IMR-90 (cell line): ENCODE measurements around the gene FBXW7. TPM values are rescaled to one million over a fixed set of nuclear protein-coding genes. Genes with fewer than 3 reads are reported as not detected.

ENCODE experiments used
- ATAC-seq: fragments of 200-7000 bp; cut with Tn5 transposase; 2 replicates; pipeline ENCODE4 v1.9.1; 2020; ENCODE audit warnings: low read depth, mild to moderate bottlenecking, moderate library complexity
- BruUV-seq: library from RNA; stranded (reverse); fragments of 400-500 nt; replicated peaks from 2 replicates; lab custom pipeline; 2021; lab: Mats Ljungman, UMichigan
- CTCF ChIA-PET: fragments of 300-600 bp; formaldehyde crosslinking; extraction: SDS; loops from one replicate; lab custom pipeline; 2021; ENCODE audit warnings: antibody characterized with exemption; lab: Yijun Ruan, JAX
- POLR2A ChIA-PET: fragments of 300-600 bp; sonication (Branson Sonifier 250); formaldehyde crosslinking; loops from one replicate; lab custom pipeline; 2022; ENCODE audit warnings: antibody characterized with exemption; ENCODE audit not compliant: unreplicated experiment; lab: Charles Lee
- DNase-seq: peaks from one replicate; pipeline ENCODE4 v3.0.0; 2013
- H2AFZ ChIP-seq: replicated peaks from 2 replicates; pipeline ENCODE3; 2013; ENCODE audit warnings: low read length, mild to moderate bottlenecking; ENCODE audit not compliant: poor library complexity
- H2AK5ac ChIP-seq: 2 replicates; pipeline ENCODE4 v1.6.1; 2013; ENCODE audit warnings: low read depth, low read length, inconsistent platforms
- H2AK9ac ChIP-seq: replicated peaks from 2 replicates; pipeline ENCODE3; 2013; ENCODE audit warnings: mild to moderate bottlenecking, low read depth, low read length, moderate library complexity; ENCODE audit not compliant: poor library complexity
- H2BK120ac ChIP-seq: 2 replicates; pipeline ENCODE4 v1.6.1; 2013; ENCODE audit warnings: low read depth, low read length, inconsistent platforms
- H2BK15ac ChIP-seq: 3 replicates; pipeline ENCODE4 v1.6.1; 2013; ENCODE audit warnings: low read depth, low read length, inconsistent platforms
- H2BK20ac ChIP-seq: 2 replicates; pipeline ENCODE4 v1.6.1; 2013; ENCODE audit warnings: low read depth, mild to moderate bottlenecking, inconsistent platforms, low read length, moderate library complexity
- H2BK5ac ChIP-seq: 2 replicates; pipeline ENCODE4 v1.6.1; 2013; ENCODE audit warnings: mild to moderate bottlenecking, low read depth, low read length, inconsistent platforms; ENCODE audit not compliant: poor library complexity, severe bottlenecking
- H3K14ac ChIP-seq: replicated peaks from 2 replicates; pipeline ENCODE4 v1.6.1; 2013; ENCODE audit warnings: low read depth, low read length, inconsistent platforms
- H3K18ac ChIP-seq: 2 replicates; pipeline ENCODE4 v1.6.1; 2013; ENCODE audit warnings: low read depth, low read length, control low read depth
- H3K23ac ChIP-seq: 2 replicates; pipeline ENCODE4 v1.6.1; 2013; ENCODE audit warnings: low read depth, low read length, inconsistent platforms
- H3K27ac ChIP-seq: 2 replicates; pipeline ENCODE4 v1.5.1; 2013; ENCODE audit warnings: mild to moderate bottlenecking, control low read depth, low read length; ENCODE audit not compliant: insufficient read depth
- H3K27me3 ChIP-seq: 2 replicates; pipeline ENCODE4 v1.6.1; 2013; ENCODE audit warnings: low read length; ENCODE audit not compliant: control insufficient read depth, insufficient read depth
- H3K36me3 ChIP-seq: 2 replicates; pipeline ENCODE4 v1.6.1; 2013; ENCODE audit warnings: low read length, mixed read lengths; ENCODE audit not compliant: control insufficient read depth, insufficient read depth
- H3K4ac ChIP-seq: 2 replicates; pipeline ENCODE4 v1.6.1; 2013; ENCODE audit warnings: low read depth, low read length, inconsistent platforms
- H3K4me1 ChIP-seq: 2 replicates; pipeline ENCODE4 v1.6.1; 2013; ENCODE audit warnings: low read length, mixed read lengths; ENCODE audit not compliant: control insufficient read depth, insufficient read depth
- H3K4me2 ChIP-seq: 2 replicates; pipeline ENCODE4 v1.6.1; 2013; ENCODE audit warnings: low read depth, mild to moderate bottlenecking, control low read depth, low read length, moderate library complexity
- H3K4me3 ChIP-seq: 2 replicates; pipeline ENCODE4 v1.5.1; 2013; ENCODE audit warnings: low read depth, mild to moderate bottlenecking, control low read depth, low read length, moderate library complexity; ENCODE audit not compliant: insufficient read depth
- H3K56ac ChIP-seq: 2 replicates; pipeline ENCODE4 v1.6.1; 2013; ENCODE audit warnings: low read length, inconsistent platforms; ENCODE audit not compliant: insufficient read depth; ENCODE audit errors: extremely low read depth
- H3K79me1 ChIP-seq, 2 experiments: 2 replicates each; pipeline ENCODE4 v1.6.1; 2013; ENCODE audit warnings: low read length in 2 of 2, inconsistent platforms in 1 of 2, low read depth in 1 of 2
- H3K9ac ChIP-seq: 2 replicates; pipeline ENCODE4 v1.6.1; 2013; ENCODE audit warnings: low read depth, low read length, control low read depth
- H3K9me1 ChIP-seq: 2 replicates; pipeline ENCODE4 v1.6.1; 2013; ENCODE audit warnings: low read length, inconsistent platforms; ENCODE audit not compliant: insufficient read depth
- H3K9me3 ChIP-seq: 2 replicates; pipeline ENCODE4 v1.6.1; 2013; ENCODE audit warnings: low read length; ENCODE audit not compliant: control insufficient read depth, insufficient read depth
- H4K20me1 ChIP-seq: 2 replicates; pipeline ENCODE4 v1.6.1; 2013; ENCODE audit warnings: low read length, inconsistent platforms; ENCODE audit not compliant: insufficient read depth
- H4K5ac ChIP-seq: 2 replicates; pipeline ENCODE4 v1.6.1; 2013; ENCODE audit warnings: mild to moderate bottlenecking, low read depth, low read length, control low read depth
- H4K8ac ChIP-seq, 2 experiments: 2 replicates each; pipeline ENCODE4 v1.6.1; 2013; ENCODE audit warnings: low read depth in 2 of 2, low read length in 2 of 2, control low read depth in 1 of 2, inconsistent platforms in 1 of 2
- H4K91ac ChIP-seq: 2 replicates; pipeline ENCODE4 v1.6.1; 2013; ENCODE audit warnings: low read depth, low read length, inconsistent platforms; ENCODE audit not compliant: insufficient read depth
- CEBPB ChIP-seq: IDR thresholded peaks from 2 replicates; pipeline ENCODE4 v1.6.1; 2012; ENCODE audit warnings: low read depth, low read length, improper control_type of control experiment
- FOS ChIP-seq: fragments of 150-350 bp; IDR thresholded peaks from 2 replicates; pipeline ENCODE4 v1.6.1; 2016; ENCODE audit warnings: low read depth, low read length
- MAFK ChIP-seq: IDR thresholded peaks from 2 replicates; pipeline ENCODE4 v1.6.1; 2012; ENCODE audit warnings: low read depth, low read length, improper control_type of control experiment
- MAZ ChIP-seq: IDR thresholded peaks from 2 replicates; pipeline ENCODE4 v1.6.1; 2012; ENCODE audit warnings: low read depth, mild to moderate bottlenecking, low read length, improper control_type of control experiment, moderate library complexity, borderline replicate concordance
- NFE2L2 ChIP-seq: fragments of 150-350 bp; IDR thresholded peaks from 2 replicates; pipeline ENCODE4 v1.6.1; 2016; ENCODE audit warnings: low read depth, mild to moderate bottlenecking, low read length
- POLR2A ChIP-seq: IDR thresholded peaks from 2 replicates; pipeline ENCODE4 v1.6.1; 2012; ENCODE audit warnings: mild to moderate bottlenecking, low read depth, low read length
- RAD21 ChIP-seq: IDR thresholded peaks from 2 replicates; pipeline ENCODE4 v1.6.1; 2012; ENCODE audit warnings: low read length, improper control_type of control experiment
- RFX5 ChIP-seq: IDR thresholded peaks from 2 replicates; pipeline ENCODE4 v1.8.0; 2012; ENCODE audit warnings: low read depth, mild to moderate bottlenecking, low read length, moderate library complexity
- SMC3 ChIP-seq: fragments of 150-350 bp; IDR thresholded peaks from 2 replicates; pipeline ENCODE4 v1.6.1; 2016; ENCODE audit warnings: low read depth, mild to moderate bottlenecking, antibody characterized with exemption, low read length, moderate library complexity
- WGBS, 2 experiments: methylation state at CpG; one replicate each; pipeline versions ENCODE4 v1.1.5 to v1.1.7; 2013; ENCODE audit warnings: missing lambda C conversion rate in 2 of 2; ENCODE audit not compliant: insufficient read length in 1 of 2; ENCODE audit errors: extremely low coverage in 2 of 2; 5-methylcytosine and 5-hydroxymethylcytosine counted together
- dilution Hi-C: fragments of 300-500 bp; cut with HindIII; formaldehyde crosslinking; loops from one replicate; pipeline ENCODE4 v1.14.3; 2018; ENCODE audit warnings: low sequenced_read_pairs; ENCODE audit not compliant: unreplicated experiment
- in situ Hi-C: fragments of 300-500 bp; cut with MboI; formaldehyde crosslinking; loops from 3 replicates; pipeline ENCODE4 v1.14.3; 2019; ENCODE audit warnings: low sequenced_read_pairs, inconsistent platforms, mixed read lengths
- intact Hi-C: fragments of 100-400 bp; cut with micrococcal nuclease; formaldehyde crosslinking; loops from 2 replicates; pipeline ENCODE4 v1.10.0; 2022
- polyA plus RNA-seq, 3 experiments: library from polyadenylated mRNA; depleted of rRNA; stranded (reverse); fragments of >200 nt; gene quantifications; 2 replicates each; pipeline ENCODE4 v1.2.3, GENCODE V29; 2012; ENCODE audit warnings: low replicate concordance in 1 of 3
- total RNA-seq: library from RNA; depleted of rRNA; stranded (reverse); fragments of >200 nt; gene quantifications from 2 replicates; pipeline ENCODE4 v1.2.3, GENCODE V29; 2012
- TF ChIP-seq, protein P1 (sequence below): fragments of 150-350 bp; IDR thresholded peaks from 2 replicates; pipeline ENCODE4 v1.6.1; 2016; ENCODE audit warnings: low read depth, mild to moderate bottlenecking, low read length, moderate library complexity, borderline replicate concordance
- TF ChIP-seq, protein P2 (sequence below): fragments of 150-350 bp; IDR thresholded peaks from 2 replicates; pipeline ENCODE4 v1.6.1; 2017; ENCODE audit warnings: mild to moderate bottlenecking, antibody characterized with exemption, low read length, low read depth

Gene FBXW7
- total and polyA plus RNA-seq, 2 of the 4 experiments (the other 2 are of a cell fraction) = 7.2 to 27.4 TPM

- dilution Hi-C loops (no loop called here), intact Hi-C loops (no loop called here), in situ Hi-C loops (no loop called here)
- H2BK20ac ChIP-seq = no peak overlapping the region
- H3K4me2 ChIP-seq = no peak overlapping the region
- H2AFZ ChIP-seq = no peak overlapping the region
- no peak overlapping the region for H3K4ac ChIP-seq
- H2BK120ac ChIP-seq = no peak overlapping the region
- WGBS, 2 experiments = no CpG with 5 or more reads among the region's 2 CpGs
- H3K4me1 ChIP-seq = peaks cover 1% of the 10 kb centered on the region; the same call in 1 of the 2 replicates
- TF ChIP-seq FOS = no peak
- no peak for TF ChIP-seq MAFK
- TF ChIP-seq SMC3 = no peak
- TF ChIP-seq, protein P1, sequence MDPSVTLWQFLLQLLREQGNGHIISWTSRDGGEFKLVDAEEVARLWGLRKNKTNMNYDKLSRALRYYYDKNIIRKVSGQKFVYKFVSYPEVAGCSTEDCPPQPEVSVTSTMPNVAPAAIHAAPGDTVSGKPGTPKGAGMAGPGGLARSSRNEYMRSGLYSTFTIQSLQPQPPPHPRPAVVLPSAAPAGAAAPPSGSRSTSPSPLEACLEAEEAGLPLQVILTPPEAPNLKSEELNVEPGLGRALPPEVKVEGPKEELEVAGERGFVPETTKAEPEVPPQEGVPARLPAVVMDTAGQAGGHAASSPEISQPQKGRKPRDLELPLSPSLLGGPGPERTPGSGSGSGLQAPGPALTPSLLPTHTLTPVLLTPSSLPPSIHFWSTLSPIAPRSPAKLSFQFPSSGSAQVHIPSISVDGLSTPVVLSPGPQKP = no peak
- TF ChIP-seq, protein P2, sequence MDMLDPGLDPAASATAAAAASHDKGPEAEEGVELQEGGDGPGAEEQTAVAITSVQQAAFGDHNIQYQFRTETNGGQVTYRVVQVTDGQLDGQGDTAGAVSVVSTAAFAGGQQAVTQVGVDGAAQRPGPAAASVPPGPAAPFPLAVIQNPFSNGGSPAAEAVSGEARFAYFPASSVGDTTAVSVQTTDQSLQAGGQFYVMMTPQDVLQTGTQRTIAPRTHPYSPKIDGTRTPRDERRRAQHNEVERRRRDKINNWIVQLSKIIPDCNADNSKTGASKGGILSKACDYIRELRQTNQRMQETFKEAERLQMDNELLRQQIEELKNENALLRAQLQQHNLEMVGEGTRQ = no peak
- no peak for TF ChIP-seq CEBPB
- TF ChIP-seq RFX5 = no peak
- no peak for TF ChIP-seq RAD21
- TF ChIP-seq NFE2L2 = no peak
- TF ChIP-seq MAZ = no peak
- TF ChIP-seq POLR2A = no peak
- H3K14ac ChIP-seq = no peak overlapping the region
- CTCF ChIA-PET = interaction anchor here (0.6 kb wide), 1 partner anchor 19 kb away, joined by 3 read pairs; no protein-coding TSS in a partner anchor
- no peak overlapping the region for H3K9ac ChIP-seq
- H3K27ac ChIP-seq = no peak overlapping the region
- no peak overlapping the region for H3K56ac ChIP-seq
- no peaks in the 10 kb centered on the region for H3K36me3 ChIP-seq
- no peak overlapping the region for H2BK15ac ChIP-seq
- no peaks in the 10 kb centered on the region for H3K9me3 ChIP-seq
- H3K79me1 ChIP-seq = peaks cover 23 to 39% of the 10 kb centered on the region in 2 experiments
- no peak overlapping the region for H2AK5ac ChIP-seq
- no peak overlapping the region for H3K18ac ChIP-seq
- ATAC-seq = no peak
- H3K4me3 ChIP-seq = no peak overlapping the region
- no peaks in the 10 kb centered on the region for H3K9me1 ChIP-seq
- POLR2A ChIA-PET = no interaction called here
- no peak for DNase-seq
- no peak overlapping the region for H4K5ac ChIP-seq
- no peak overlapping the region for H2AK9ac ChIP-seq
- no TSS peak for BruUV-seq
- no peak overlapping the region for H2BK5ac ChIP-seq
- no peak overlapping the region for H4K8ac ChIP-seq
- peaks cover 11% of the 10 kb centered on the region; the same call in 1 of the 2 replicates for H4K20me1 ChIP-seq
- H4K91ac ChIP-seq = no peak overlapping the region
- H3K27me3 ChIP-seq = no peaks in the 10 kb centered on the region
- no peak overlapping the region for H3K23ac ChIP-seq
These were observed 53.7 kb downstream of the FBXW7 start for GRCh38 chr4:152482211-152482610.
